IPS-NIHi11 (cell line): ENCODE data around the gene APOBEC3A.
"Not testable (repeated sequence)": the region's sequence is repeated elsewhere in the genome, so short reads cannot be mapped to it uniquely, and the experiment has no call there.

ENCODE experiments used
- DNase-seq: peaks from one replicate; pipeline ENCODE4 v3.0.0; 2012; ENCODE audit warnings: mixed read lengths, low spot score

APOBEC3A gene

DNA sequence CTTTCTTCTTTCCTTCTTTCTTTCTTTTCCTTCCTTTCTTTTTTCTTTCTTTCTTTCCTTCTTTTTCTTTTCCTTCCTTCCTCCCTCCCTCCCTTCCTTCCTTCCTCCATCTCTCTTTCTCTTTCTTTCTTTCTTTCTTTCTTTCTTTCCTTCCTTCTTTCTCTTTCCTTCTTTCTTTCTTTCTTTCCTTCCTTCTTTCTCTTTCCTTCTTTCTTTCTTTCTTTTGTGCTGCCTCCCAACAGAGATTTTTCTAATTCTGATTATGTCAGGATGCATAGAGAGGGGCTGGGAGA is 1.2 kb downstream of the APOBEC3A start:
- DNase-seq = not testable (repeated sequence)

DNA sequence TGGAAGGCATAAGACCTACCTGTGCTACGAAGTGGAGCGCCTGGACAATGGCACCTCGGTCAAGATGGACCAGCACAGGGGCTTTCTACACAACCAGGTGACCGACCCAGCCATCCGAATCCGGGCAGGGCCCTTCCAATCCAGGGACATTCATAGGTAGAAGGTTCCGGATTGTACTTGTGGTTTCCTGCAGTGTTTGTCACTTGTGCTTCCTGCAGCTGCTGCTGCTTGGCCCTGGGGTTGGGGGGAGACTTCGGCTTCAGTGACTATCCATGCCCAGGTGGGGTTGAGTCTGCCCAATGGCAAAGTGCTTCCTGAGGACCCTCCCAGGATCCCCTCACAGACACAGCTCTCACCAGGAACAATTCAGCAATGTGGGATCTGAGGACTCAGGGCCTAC is 2.2 kb downstream of the APOBEC3A start:
- DNase-seq = no peak

DNA sequence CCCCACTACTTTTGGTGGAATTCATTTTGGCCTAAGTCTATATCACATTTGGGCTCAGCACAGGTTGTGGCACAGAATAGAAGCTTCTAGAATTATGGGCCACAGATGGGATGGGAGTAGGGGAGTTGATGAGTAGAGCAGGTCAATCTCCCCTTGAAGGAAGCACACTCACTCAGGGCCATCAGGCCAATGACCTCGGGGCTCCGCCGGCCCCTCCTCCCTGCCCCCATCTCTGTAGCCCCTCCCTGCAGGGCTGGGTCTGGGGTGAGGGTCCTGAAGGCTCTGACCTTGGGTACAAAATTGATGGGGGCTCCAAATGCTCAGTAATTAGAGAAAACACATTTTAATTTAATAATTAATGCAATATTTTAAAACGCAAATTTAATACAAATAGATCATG is 3.3 kb downstream of the APOBEC3A start:
- DNase-seq = not testable (repeated sequence)

DNA sequence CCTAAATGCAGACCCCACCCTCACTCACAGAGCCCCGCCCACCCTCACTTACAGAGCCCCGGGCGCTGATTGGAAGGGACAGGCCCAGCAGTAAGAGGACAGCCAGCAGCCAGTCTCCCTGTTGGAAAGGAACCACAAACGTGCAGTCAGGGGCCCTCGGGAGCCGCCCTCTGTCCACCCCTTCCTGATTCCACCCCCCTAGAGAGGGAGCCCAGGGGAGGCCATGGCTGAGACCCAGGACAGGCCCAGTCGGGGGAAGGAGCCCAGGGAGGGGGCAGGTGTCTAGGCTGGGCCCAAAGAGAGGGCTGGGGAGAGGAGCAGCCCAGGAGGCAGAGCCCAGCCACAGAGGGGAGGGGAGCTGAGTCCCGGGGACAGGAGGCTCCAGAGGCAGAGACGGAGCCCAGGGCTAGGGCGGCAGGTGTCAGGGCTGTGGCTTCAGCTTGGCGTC is 5.9 kb downstream of the APOBEC3A start:
- not testable (repeated sequence) for DNase-seq

DNA sequence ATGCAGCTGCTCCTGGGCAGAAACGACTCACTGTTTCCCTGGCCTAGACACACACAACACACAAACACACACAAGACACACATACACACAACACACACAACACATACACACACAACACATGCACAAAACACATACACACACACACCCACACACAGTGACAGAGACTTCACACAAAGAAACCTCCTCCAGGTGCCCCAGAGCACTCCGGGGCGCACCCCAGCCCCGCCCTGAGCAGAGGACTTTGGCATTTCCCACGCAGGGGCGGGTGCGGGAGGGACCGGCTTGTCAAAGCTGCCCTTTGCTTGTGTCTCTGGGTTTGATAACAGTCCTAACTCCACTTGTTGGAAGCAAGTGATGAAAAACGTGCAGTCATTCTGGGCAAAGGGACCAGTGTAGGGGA is 6.5 kb downstream of the APOBEC3A start:
- DNase-seq = no peak

DNA sequence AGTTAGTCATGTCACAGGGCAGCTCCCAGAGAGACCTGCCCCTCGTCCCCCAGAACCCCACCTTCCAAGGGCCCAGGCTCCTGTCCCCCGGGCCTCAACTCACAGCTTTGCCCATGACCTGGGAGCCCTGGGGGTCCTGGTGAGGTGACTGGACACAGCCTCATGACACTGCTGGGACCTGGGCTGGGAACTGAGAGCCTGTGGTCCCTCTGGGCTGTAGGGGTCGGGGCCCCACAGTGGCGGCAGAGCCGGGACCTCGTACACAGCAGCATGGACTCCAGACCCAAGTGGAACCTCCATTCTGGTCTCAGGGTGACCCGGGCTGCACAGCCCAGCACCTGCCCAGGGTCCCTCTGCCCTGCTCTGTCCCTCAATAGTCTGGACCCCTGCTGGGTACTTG is 6.9 kb downstream of the APOBEC3A start:
- no peak for DNase-seq

DNA sequence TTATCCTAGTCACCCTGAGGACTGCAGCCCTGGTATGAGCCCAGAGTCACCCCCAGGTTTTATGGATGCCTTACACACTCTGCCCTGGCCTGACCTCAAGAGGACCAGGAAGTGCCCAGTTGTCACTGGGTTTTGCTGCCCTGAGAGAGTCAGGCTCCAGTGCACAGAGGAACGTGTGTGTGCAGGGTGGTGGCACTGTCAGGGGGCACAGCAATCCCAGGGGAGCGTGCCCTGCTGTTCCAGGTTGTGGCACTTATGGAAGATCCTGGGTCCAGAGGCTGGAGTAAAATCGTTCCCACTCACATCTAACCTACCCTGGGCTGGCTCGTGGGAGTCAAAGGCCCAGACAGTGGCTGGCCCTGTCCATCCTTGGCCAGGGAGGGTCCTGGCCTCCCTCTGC is 7.6 kb downstream of the APOBEC3A start:
- DNase-seq = no peak

DNA sequence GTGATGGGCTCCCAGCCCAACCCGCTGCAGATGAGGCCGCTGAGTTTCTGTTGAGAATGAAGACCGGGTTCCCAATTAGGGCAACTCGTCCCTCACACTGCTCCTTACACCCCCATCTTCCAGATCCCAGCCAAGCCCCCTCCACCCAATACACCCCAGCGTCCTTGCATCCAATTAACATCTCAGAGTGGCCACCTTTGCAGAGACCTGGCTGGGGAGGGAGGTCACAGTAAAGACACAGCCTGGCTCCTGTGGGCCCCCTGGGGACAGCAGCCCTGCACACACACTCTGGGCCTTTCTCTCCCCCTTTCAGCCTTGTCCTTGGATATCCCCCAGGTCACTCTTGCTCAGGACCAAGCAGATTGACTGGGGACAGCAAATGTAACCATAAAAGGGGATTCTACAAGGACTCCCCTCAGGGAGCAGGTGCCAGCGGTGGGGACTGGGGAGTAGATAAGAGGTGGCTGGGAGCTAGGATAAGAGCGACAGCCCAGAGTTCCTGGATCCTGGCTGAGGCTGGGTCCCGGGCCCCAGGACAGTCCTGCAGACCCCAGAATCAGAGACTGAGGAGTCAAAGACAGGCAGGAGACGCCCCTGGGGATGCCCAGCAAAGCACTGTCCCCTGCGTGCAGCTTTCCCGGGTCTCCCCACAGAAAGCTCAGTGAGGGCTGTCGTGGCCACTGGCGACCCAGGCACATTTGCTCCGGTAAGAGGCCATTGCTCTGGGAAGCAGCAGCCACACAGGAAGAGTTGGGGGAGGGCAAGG is 8.4 kb downstream of the APOBEC3A start:
- DNase-seq = no peak

DNA sequence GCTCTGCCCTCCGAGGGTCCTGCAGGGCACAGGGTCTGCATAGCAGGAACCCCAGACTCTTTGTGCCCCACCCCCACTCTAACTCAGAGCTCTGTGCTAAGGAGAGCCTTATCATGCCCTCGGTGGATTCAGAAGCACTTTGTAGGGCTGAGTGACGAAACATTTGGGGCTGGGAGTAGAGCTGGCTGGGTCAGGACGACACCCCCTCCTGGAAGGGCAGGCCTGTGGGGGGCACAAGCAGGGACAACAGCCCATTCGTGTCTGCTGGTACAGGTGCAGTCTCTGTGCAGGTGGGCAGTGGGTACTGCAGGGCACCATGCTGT is 8.9 kb downstream of the APOBEC3A start:
- no peak for DNase-seq

DNA sequence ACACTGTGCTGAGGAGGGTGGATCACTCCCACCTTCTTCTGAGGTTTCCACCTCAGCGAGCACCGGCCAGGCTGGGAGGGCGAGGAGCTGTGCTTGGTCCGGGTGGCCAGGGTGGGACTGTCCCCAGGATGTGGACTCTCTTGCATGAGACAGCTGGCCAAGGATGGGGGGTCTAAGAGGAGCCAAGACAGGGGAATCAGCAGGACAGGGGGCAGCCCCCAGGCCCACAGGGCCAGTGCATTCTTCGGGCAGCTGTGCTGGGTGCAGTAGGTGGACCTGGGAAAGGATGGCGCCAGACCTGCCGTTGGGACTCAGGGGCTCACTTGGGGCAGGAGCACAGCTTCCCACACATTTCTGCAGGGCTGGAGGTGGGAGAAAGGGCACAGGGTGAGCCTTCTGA is 9.5 kb downstream of the APOBEC3A start:
- no peak for DNase-seq

DNA sequence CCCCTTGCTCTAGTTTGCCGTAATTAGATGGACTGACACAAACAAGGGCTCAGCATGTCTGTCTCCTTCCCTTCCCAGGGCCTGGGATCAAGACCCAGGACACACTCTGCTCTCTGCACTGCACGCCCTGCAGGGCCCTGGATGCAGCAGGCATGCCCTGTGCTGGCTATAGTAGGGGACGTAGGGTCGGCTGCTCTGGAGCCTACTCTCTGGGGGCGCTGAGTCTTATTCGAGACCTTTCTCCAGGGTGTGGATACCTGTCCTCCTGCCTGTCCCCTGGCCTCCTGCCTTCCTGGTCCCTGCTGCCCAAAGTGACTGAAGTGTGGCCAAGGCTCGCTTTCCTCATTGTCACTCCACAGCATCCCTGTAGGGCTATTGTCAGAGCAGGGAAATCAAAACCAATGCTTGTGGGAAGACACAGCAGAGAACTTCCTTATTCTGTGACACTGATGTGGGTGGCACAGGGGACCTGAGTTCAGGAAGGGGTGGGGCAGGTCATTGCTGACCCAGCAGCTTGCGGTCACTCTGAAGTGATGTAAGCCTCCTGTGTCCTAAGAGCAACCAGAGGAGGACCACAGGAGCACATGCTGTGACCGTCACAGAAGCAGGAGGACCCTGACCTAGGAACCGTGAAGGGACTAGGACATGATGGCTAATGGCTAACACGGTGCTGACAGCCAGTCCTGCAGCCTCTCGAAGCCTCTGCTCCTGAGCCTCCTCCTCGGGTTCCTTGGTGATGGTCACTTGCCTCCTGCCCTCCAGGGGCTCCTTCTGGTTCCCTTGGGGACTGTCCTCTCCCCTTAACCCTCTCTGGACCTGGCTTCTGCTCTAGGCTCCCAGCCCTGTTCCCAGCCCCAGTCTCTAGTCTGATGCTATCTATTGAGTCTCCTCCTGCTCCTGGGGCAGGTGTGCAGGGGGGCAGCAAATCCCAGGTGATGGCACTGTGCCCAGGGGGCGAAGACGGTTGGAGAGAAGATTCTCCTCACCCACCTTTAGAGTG is 10.3 kb downstream of the APOBEC3A start:
- no peak for DNase-seq

DNA sequence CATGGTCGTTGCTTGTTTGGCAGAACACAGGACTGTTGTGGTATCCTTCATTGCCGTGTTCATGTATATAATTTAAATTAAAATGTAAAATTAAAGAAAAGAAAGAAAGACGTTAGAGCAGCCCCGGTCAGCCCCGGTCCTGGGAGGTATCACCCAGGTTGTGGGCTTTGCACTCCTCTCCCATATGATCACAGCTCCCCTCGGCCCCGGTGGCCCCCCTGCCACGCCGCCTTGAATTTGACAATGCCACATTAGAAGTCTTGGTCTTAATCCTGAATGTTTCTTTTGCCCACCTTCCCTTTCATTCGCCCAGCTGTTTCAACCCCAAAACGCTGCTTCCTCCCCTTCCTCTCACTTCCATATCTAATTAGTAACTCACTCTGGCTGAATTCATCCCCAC is 11.4 kb downstream of the APOBEC3A start:
- no peak for DNase-seq

DNA sequence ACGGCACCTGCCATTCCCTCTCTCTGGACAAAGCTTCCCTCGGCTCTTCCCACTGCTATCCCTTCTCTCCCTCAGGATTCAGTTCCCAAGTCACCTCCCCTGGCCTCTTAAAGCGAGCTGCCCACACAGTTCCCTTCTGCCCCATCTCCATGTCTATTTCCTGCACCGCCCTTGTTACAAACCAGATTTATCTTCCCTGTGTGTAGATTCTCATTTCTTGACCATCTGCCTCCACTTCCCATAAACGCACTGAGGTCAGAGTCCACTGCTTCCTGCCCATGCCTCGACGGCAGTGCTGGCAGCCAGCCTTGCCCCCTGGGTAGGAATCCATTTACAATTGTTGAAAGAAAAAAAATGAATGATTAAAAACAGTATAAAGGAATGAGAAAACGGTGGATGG is 13.1 kb downstream of the APOBEC3A start:
- no peak for DNase-seq

DNA sequence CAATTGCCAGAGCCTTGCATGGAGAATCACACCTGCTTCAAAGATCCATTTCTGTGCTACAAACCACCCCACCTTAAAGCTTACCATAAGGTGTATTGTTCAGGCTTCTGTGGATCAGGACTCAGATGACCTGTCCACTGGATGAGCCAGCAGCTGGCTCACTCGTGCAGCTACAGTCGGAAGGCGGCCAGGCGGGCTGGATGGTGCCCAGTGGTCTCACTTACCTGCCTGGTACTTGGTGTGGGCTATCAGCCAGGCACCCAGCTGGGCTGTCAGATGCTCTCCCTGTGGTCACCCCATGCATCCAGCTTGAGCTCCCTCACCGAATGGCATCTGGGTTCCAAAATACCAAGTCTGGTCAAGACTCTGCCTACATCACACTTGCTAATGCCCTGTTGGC is 13.8 kb downstream of the APOBEC3A start:
- DNase-seq = no peak

DNA sequence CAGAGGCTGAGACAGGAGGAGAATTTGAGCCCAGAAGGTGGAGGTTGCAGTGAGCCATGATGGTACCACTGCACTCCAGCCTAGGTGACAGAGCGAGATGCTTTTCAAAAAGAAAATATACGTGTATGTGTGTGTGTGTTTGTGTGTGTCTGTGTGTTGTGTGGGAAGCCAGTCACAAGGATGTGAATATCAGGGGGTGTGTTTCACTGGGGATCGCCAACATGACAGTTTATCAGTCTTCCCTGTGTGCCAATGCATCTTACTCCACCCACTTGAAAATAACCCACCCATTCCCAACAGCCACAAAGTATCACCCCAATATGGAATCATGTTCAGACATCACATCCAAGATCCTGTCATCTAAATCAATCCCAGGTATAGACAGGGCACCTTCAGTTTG is 14.4 kb downstream of the APOBEC3A start:
- DNase-seq = no peak

DNA sequence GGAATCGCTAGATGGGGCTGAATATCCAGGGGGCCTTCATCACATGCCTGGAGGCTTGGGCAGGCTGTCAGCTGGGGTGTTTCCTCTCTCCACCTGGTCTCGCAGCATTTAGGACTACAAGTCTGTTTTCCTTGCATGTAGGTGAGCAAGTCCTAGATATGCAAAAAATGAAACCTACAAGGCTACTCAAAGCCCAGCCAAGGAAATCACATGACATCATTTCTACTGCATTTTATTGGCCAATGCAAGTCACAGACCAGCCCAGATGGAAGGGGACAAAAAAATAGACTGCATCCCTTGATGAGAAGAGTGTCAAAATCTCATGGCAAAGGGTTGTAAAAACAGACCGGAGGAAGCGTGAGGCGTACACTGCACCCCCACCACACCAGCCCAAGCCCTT is 15.1 kb downstream of the APOBEC3A start:
- no peak for DNase-seq

DNA sequence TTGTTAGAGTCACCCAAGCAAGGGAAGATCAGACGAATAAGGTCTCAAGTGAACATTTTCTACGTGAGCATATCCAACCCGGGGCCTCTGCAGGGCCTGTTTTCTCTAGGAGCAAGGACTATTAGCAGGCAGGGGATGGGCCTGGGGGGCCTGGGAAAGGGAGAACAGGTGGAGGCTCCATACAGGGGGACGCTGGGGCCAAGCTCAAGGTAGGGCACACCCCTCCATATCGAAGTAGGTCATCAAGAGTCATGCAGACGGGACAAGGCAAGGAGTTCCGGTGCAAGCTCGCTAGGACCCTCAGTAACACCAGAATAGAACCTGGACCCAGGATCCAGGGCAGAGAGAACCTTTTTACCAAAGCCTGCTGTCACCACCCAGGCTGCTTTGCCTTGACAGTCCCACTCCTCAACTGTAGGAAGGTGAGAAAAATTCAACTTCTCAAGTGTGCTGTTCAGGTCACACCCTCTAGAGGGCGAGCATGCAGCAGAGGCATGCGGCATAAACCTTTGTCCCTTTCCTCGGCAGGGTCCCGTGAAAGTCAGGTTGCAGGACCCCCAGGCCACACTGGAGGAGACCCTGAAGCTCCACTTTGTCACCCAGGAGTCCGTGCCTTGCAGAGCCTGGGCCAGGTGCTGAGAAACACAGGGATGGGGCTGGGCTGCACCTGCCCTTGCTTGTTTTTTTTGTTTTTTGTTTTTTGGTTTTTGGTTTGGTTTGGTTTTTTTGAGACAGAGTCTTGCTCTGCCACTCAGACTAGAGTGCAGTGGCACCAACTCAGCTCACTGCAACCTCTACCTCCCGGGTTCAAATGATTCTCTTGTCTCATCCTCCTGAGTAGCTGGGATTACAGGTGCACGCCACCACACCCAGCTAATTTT is 16.1 kb downstream of the APOBEC3A start:
- DNase-seq = peak; percentile 85

DNA sequence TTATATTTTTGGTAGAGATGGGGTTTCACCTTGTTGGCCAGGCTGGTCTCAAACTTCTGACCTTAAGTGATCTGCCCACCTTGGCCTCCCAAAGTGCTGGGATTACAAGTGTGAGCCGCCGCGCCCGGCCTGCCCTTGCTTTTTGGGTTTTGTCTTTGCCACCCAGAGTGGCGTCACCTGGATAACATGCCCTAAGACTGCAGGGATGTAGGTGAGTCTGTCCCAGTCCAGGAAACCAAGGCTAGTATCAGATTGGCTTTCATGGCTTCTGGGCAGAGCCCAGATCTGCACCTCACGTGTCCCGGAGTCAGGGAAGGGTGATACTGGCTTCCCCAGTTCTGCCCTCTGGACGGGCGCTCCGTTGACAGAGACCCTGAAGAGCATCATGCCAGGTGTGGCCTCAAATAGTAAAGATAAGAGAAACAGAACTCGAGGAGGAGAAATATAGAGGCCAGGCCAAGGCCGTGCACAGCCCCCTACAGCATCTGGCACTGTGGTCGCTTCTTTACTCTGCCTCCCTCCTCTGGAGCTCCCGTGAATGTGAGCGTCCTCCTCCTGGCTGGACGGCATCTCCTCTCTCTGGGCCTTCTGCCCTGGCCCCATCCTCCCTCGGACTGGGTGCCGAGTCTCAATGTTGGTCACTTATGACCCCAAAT is 16.9 kb downstream of the APOBEC3A start:
- DNase-seq = no peak

DNA sequence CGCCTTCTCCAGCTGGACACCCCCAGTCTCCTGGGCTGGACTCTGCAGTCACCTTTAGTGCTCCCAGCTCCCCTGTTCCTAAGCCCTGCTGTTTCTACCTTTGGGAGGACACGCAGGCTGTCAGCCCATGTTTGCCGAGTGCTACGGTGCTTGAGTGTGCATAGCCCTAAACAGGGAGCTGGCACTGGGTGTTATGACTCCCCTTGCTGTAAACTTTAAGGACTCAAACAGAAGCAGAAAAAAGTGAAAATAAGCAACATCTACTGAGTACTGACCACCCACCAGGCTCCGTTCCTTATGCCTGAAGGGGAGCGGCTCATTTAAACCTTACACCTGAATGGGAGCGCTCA is 17.4 kb downstream of the APOBEC3A start:
- no peak for DNase-seq

DNA sequence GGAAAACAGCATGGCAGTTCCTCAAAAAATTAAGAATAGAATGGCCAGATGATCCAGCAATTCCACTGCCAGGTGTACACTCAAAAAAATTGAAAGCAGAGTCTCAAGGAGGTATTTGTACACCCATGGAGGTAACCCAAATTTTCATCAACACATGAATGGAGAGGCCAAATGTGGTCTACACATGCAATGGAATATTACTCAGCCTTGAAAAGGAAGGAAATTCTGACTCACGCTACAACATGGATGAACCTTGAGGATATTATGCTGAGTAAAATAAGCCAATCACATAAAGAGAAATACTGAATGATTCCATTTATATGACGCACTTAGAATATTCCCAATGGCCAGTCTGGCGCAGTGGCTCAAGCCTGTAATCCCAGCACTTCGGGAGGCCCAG is 19.9 kb downstream of the APOBEC3A start:
- not testable (repeated sequence) for DNase-seq

DNA sequence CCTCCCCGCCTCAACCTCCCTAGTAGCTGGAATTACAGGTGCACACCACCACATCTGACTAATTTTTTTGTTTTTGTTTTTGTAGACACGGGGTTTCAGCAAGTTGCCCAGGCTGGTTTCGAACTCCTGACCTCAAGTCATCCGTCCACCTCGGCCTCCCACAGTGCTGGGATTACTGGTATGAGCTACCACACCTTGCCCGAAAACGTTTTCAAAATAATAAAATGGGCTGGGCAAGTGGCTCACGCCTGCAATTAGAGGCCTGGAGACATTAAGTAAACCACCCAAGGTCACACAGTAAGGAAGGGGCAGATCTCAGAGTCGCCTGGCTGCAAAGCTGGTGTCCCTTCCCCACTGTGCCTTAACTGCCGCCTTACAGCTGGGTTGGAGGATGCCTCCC is 23.2 kb downstream of the APOBEC3A start:
- not testable (repeated sequence) for DNase-seq
